Measurements from ENCODE around the gene CFB. TPM values are rescaled to one million over a fixed set of nuclear protein-coding genes. Genes with fewer than 3 reads are reported as not detected.

CFB gene
- total and polyA plus RNA-seq, 2 of the 4 experiments (the other 2 are of a cell fraction): 1.8 to 6.1 TPM

- DNase-seq (no peak), ATAC-seq (ENCODE audit: low read depth) (no peak)
- H3K9me3 ChIP-seq (ENCODE audit: control insufficient read depth, insufficient read depth, low read length): no peaks in the 10 kb centered on the region
- no peaks in the 10 kb centered on the region for H3K27me3 ChIP-seq (ENCODE audit: control insufficient read depth, insufficient read depth, low read length)
- dilution Hi-C loops (cut with HindIII; ENCODE audit: low sequenced_read_pairs, unreplicated experiment) (no loop called here), intact Hi-C loops (cut with micrococcal nuclease) (no loop called here), in situ Hi-C loops (cut with MboI; ENCODE audit: low sequenced_read_pairs) (loop anchor here (10.0 kb wide), 2 partner anchors 135 to 195 kb away; partner anchors contain the start of genes AGPAT1 and RNF5)
- no peak overlapping the region for H3K56ac ChIP-seq (ENCODE audit: extremely low read depth, insufficient read depth, low read length)
- H3K23ac ChIP-seq (ENCODE audit: low read depth, low read length): no peak overlapping the region
- no peak overlapping the region for H3K14ac ChIP-seq (replicated peaks; ENCODE audit: low read depth, low read length)
- no peaks in the 10 kb centered on the region for H3K4me1 ChIP-seq (ENCODE audit: control insufficient read depth, insufficient read depth, low read length)
- no peak for TF ChIP-seq CEBPB (IDR thresholded peaks at IDR 0.05; ENCODE audit: low read depth, low read length)
- TF ChIP-seq RCOR1 (IDR thresholded peaks at IDR 0.05; ENCODE audit: insufficient replicate concordance, low read length): no peak
- no peak for TF ChIP-seq RFX5 (IDR thresholded peaks at IDR 0.05; ENCODE audit: low read depth, low read length)
- no peak for TF ChIP-seq FOS (IDR thresholded peaks at IDR 0.05; ENCODE audit: low read depth, low read length)
- TF ChIP-seq USF2 (IDR thresholded peaks at IDR 0.05; ENCODE audit: low read depth, low read length): no peak
- TF ChIP-seq MAZ (IDR thresholded peaks at IDR 0.05; ENCODE audit: borderline replicate concordance, low read depth, low read length): no peak
- TF ChIP-seq POLR2A (IDR thresholded peaks at IDR 0.05; ENCODE audit: low read depth, low read length): no peak
- no peak for TF ChIP-seq RAD21 (IDR thresholded peaks at IDR 0.05; ENCODE audit: low read length)
- TF ChIP-seq ELK1 (IDR thresholded peaks at IDR 0.05; ENCODE audit: borderline replicate concordance, low read depth, low read length): no peak
- TF ChIP-seq BHLHE40 (IDR thresholded peaks at IDR 0.05; ENCODE audit: low read depth, low read length): no peak
- no peak for TF ChIP-seq NFE2L2 (IDR thresholded peaks at IDR 0.05; ENCODE audit: low read depth, low read length)
- TF ChIP-seq MAFK (IDR thresholded peaks at IDR 0.05; ENCODE audit: low read depth, low read length): no peak
- no peak for TF ChIP-seq SMC3 (IDR thresholded peaks at IDR 0.05; ENCODE audit: low read depth, low read length)
- no peak for TF ChIP-seq CTCF (conservative IDR thresholded peaks at IDR 0.05; ENCODE audit: low read depth, low read length)
- TF ChIP-seq MXI1 (IDR thresholded peaks at IDR 0.05; ENCODE audit: borderline replicate concordance, low read depth, low read length): no peak
- no peak for TF ChIP-seq CHD1 (IDR thresholded peaks at IDR 0.05; ENCODE audit: low read depth, low read length)
- H2BK120ac ChIP-seq (ENCODE audit: low read depth, low read length): no peak overlapping the region
- no peak overlapping the region for H2BK5ac ChIP-seq (ENCODE audit: low read depth, low read length, poor library complexity, severe bottlenecking)
- H3K4ac ChIP-seq (ENCODE audit: low read depth, low read length): no peak overlapping the region
- no peaks in the 10 kb centered on the region; the same call in 1 of the 2 replicates for H4K20me1 ChIP-seq (ENCODE audit: insufficient read depth, low read length)
- no peak overlapping the region for H4K91ac ChIP-seq (ENCODE audit: insufficient read depth, low read depth, low read length)
- H4K8ac ChIP-seq (ENCODE audit: low read depth in 2 of 2, low read length in 2 of 2): no peak overlapping the region
- no peak overlapping the region for H3K9ac ChIP-seq (ENCODE audit: low read depth, low read length)
- no peak overlapping the region for H3K4me3 ChIP-seq (ENCODE audit: insufficient read depth, low read depth, low read length)
- BruUV-seq (replicated peaks): no TSS peak
- peaks cover 10% of the 10 kb centered on the region; the same call in 1 of the 2 replicates for H3K36me3 ChIP-seq (ENCODE audit: control insufficient read depth, insufficient read depth, low read length)
- no peak overlapping the region for H2BK20ac ChIP-seq (ENCODE audit: low read depth, low read length)
- 92% methylated on average over 3 of the region's 3 CpGs; no CpG with 5 or more reads in 1 of the 2 experiments for WGBS, 2 experiments (ENCODE audit: extremely low coverage in 2 of 2, insufficient read length in 1 of 2)
- H3K4me2 ChIP-seq (ENCODE audit: low read depth, low read length): no peak overlapping the region
- ChIA-PET CTCF (no interaction called here), POLR2A (ENCODE audit: unreplicated experiment) (no interaction called here)
- no peak overlapping the region for H3K18ac ChIP-seq (ENCODE audit: low read depth, low read length)
- H3K9me1 ChIP-seq (ENCODE audit: insufficient read depth, low read length): no peaks in the 10 kb centered on the region
- H3K79me1 ChIP-seq (ENCODE audit: low read depth in 1 of 2, low read length in 2 of 2): peaks cover 5 to 15% of the 10 kb centered on the region in 2 experiments; a peak in 3 of 4 replicates
- no peak overlapping the region for H2AK5ac ChIP-seq (ENCODE audit: low read depth, low read length)
- H4K5ac ChIP-seq (ENCODE audit: low read depth, low read length): no peak overlapping the region
- no peak overlapping the region for H2AK9ac ChIP-seq (replicated peaks; ENCODE audit: low read depth, low read length, poor library complexity)
- H3K27ac ChIP-seq (ENCODE audit: insufficient read depth, low read length): no peak overlapping the region
- no peak overlapping the region for H2BK15ac ChIP-seq (ENCODE audit: low read depth, low read length)
- H2AFZ ChIP-seq (replicated peaks; ENCODE audit: low read length, poor library complexity): no peak overlapping the region
Measured at GRCh38 chr6:31979238-31979898, 33.5 kb downstream of the CFB start.

Measured in IMR-90 (cell line).